Pancreas (tissue), 10 donors: ENCODE data around the gene TLR10. TPM values are rescaled to one million over a fixed set of nuclear protein-coding genes. Genes with fewer than 3 reads are reported as not detected.

Source experiments
- ATAC-seq, 4 donors: fragments of 200-7000 bp; cut with Tn5 transposase; one replicate each; pipeline versions ENCODE4 v1.8.0 to v1.9.1; 2020; ENCODE audit warnings: mild to moderate bottlenecking in 4 of 4, moderate library complexity in 4 of 4
- DNase-seq, 6 donors: peaks; one replicate each; pipeline ENCODE4 v3.0.0-alpha.2; 2020
- FAIRE-seq: peaks from 2 replicates; lab custom pipeline; 2012; peaks lifted over from hg19 to GRCh38; lab: Jason Lieb, UNC
- H3K27ac ChIP-seq, 4 donors: fragments of 200-600 bp; sonication (generic); 1 replicate in 3 of 4; 2 replicates in 1 of 4; pipeline versions ENCODE4 v1.5.0 to v1.8.0; 2020
- H3K27me3 ChIP-seq, 4 donors: fragments of 200-600 bp; one replicate each; pipeline ENCODE4 v1.8.0; 2021
- H3K36me3 ChIP-seq, 3 donors: fragments of 200-600 bp; sonication (generic) in 1 of 3; one replicate each; pipeline versions ENCODE4 v1.5.0 to v1.8.0; 2020 to 2021
- H3K4me1 ChIP-seq, 3 donors: fragments of 200-600 bp; one replicate each; pipeline ENCODE4 v1.8.0; 2021
- H3K4me3 ChIP-seq, 4 donors: fragments of 200-600 bp; sonication (generic) in 2 of 4; one replicate each; pipeline versions ENCODE4 v1.5.0 to v1.8.0; 2020 to 2021
- H3K9me3 ChIP-seq, 4 donors: fragments of 200-600 bp; one replicate each; pipeline ENCODE4 v1.8.0; 2021
- WGBS, 2 donors: extraction: QIAGEN DNeasy Blood & Tissue Kit; methylation state at CpG; one replicate each; pipeline ENCODE4 v1.1.7; 2013; 5-methylcytosine and 5-hydroxymethylcytosine counted together
- intact Hi-C, 3 donors: fragments of 100-400 bp; cut with DNase I; formaldehyde crosslinking; loops; one replicate each; pipeline versions ENCODE4 v1.11.1 to v1.14.2; 2022
- polyA plus RNA-seq, 2 donors: library from polyadenylated mRNA; stranded (reverse); fragments of 200-250 nt; gene quantifications; one replicate each; pipeline ENCODE4 v1.2.3, GENCODE V29; 2013
- total RNA-seq, 6 donors: library from RNA; stranded (reverse); fragmentation: NEBNext Ultra II Directional in 4 of 6; extraction: Animal tissue kit (Norgen Biotek cat#: 25700) in 4 of 6; gene quantifications; one replicate each; pipeline versions ENCODE4 v1.2.1 to v1.2.4, GENCODE V29; 2021 to 2023
- TF ChIP-seq, protein P1 (sequence below), 4 donors: fragments of 200-600 bp; sonication (generic) in 3 of 4; IDR thresholded peaks; one replicate each; pipeline versions ENCODE4 v1.5.0 to v1.8.0; 2021; ENCODE audit warnings: antibody characterized with exemption in 4 of 4
- donor health status: healthy with polysubstance abuse.
- donor health status: DM: no; HTN: no; CAD: no; lungs with moderate emphysema.
- donor health status: DM: no; HTN: no; CAD: no.
- donor health status: control.
- donor health status: control.
- donor health status: Bipolar disorder and iron deficiency.
- donor health status: DM: yes; HTN: yes; CAD: no.
- donor health status: DM: no; HTN: no; CAD: no.
- donor health status: DM: no; HTN: no; CAD: no.
- donor health status: DM: yes; HTN: yes; CAD: no.

Gene TLR10
- total and polyA plus RNA-seq, 8 donors, result 0.04 to 1.2 (median 0.16) TPM; not detected in 1

DNA sequence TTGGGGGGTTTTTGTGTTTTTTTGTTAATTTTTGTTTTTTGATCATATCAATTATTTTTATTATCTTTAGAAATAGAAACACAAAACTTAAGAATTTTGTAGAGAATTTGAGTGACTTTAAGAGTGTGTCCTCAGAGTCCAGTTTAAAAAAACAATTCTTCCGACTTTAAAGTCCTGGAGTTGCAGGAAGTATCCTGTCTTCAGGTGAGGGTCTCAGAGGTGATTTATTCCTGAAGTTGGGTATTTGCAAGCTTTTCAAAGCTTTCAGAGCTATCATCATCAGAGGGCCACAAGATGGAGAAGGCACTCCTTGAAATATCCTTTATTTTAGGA lies 23.0 kb downstream of the TLR10 start:
- intact Hi-C loops, result loop anchor here in 2 of 3 donors (10.0 kb wide), 4 partner anchors 45 to 375 kb away; partner anchors contain the start of genes FAM114A1 (in 1 of the 2) and TLR1 (in 1 of the 2)
- DNase-seq (no peak), FAIRE-seq (no peak), ATAC-seq (no peak)
- Histone ChIP-seq H3K27me3 (no peaks in the 10 kb centered on the region), H3K4me3 (no peak overlapping the region), H3K27ac (no peak overlapping the region), H3K36me3 (no peaks in the 10 kb centered on the region), H3K4me1 (no peaks in the 10 kb centered on the region), H3K9me3 (no peaks in the 10 kb centered on the region)
- TF ChIP-seq, protein P1, sequence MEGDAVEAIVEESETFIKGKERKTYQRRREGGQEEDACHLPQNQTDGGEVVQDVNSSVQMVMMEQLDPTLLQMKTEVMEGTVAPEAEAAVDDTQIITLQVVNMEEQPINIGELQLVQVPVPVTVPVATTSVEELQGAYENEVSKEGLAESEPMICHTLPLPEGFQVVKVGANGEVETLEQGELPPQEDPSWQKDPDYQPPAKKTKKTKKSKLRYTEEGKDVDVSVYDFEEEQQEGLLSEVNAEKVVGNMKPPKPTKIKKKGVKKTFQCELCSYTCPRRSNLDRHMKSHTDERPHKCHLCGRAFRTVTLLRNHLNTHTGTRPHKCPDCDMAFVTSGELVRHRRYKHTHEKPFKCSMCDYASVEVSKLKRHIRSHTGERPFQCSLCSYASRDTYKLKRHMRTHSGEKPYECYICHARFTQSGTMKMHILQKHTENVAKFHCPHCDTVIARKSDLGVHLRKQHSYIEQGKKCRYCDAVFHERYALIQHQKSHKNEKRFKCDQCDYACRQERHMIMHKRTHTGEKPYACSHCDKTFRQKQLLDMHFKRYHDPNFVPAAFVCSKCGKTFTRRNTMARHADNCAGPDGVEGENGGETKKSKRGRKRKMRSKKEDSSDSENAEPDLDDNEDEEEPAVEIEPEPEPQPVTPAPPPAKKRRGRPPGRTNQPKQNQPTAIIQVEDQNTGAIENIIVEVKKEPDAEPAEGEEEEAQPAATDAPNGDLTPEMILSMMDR (IDR thresholded peaks at IDR 0.05), result peak in 1 of 4 donors; percentile 3
- WGBS, 2 donors, result 85 to 100% methylated on average over 1 of the region's 1 CpG

DNA sequence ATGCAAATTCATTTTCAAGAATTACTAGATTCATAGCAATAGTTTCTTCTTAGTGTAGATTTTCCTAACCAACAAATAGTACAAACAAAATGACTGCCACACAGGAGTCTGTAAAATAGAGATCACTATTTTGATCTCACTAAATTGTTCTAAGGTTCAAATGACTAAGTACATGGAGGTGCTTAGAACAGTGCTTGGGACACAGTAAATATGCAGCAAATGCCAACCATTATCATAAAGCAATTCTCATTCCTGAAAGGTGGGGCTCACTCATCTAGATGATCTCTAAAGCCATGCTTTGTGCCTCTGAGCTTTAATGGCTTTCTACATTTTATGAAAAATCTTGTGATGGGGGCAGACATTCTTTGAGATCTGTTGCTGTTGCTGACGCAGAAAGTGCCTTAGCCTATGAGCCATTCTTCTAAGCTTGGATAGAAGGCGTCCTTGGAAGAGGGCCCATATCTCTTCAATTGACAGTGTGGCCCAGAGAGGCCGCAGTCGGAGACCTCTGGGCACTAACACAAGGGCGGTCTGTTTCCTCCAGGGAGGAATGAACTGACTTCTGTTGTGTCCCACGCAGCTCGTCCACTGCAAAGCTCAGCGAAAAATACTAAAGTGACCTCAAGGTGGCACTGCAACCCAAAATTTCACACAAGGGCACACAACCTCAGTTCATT lies 23.5 kb downstream of the TLR10 start:
- peak in 4 of 6 donors; percentile 19 to 57 (median 32) for DNase-seq
- Histone ChIP-seq H3K27me3 (no peaks in the 10 kb centered on the region), H3K4me3 (no peak overlapping the region), H3K9me3 (no peaks in the 10 kb centered on the region), H3K36me3 (no peaks in the 10 kb centered on the region), H3K4me1 (no peaks in the 10 kb centered on the region), H3K27ac (no peak overlapping the region)
- TF ChIP-seq, protein P1 (IDR thresholded peaks at IDR 0.05), result peak; percentile 15 to 62 (median 56)
- intact Hi-C loops, result loop anchor here in 1 of 3 donors (10.0 kb wide), 2 partner anchors 46 to 376 kb away; partner anchors contain the start of gene TLR1
- FAIRE-seq, result peak; percentile 47
- 10 to 11% methylated on average over 8 of the region's 8 CpGs for WGBS, 2 donors
- peak; percentile 68 to 83 (median 82) for ATAC-seq

DNA sequence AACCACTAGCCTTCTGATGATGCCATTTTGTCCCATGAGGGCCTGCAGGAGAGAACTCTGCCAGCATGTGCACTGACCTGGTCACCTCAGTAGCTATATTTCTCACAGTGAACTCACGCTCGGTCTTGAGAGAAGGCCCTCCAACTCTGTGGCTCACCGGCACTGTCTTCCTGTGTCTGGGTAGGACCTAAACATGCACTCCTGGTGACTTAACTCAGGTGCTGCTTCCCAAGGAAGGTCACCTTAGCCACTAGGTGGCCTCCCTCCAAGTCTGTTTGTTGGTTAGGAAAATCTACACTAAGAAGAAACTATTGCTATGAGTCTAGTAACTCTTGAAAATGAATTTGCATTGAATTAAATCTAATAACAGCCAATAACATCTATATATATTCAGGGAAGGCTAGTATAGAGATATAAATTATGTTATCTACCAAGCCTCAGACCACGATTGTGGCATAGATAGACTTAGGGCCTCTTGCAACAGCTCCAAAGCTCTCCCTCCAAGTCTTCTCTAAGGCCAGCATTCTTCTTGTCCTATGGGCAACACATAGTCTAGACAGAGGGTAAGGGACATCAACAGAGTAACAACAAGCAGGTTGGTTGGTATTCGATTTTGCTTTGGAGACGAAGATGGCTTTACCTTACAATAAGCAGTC lies 24.7 kb downstream of the TLR10 start:
- WGBS, 2 donors, result 68 to 72% methylated on average over 6 of the region's 6 CpGs
- ATAC-seq (peak in 3 of 4 donors; percentile 36 to 47 (median 40)), DNase-seq (peak in 1 of 6 donors; percentile 29), FAIRE-seq (no peak)
- Histone ChIP-seq H3K4me1 (no peaks in the 10 kb centered on the region), H3K27ac (no peak overlapping the region), H3K36me3 (no peaks in the 10 kb centered on the region), H3K4me3 (no peak overlapping the region), H3K27me3 (no peaks in the 10 kb centered on the region), H3K9me3 (no peaks in the 10 kb centered on the region)
- intact Hi-C loops, result loop anchor here in 1 of 3 donors (10.0 kb wide), 2 partner anchors 47 to 377 kb away; partner anchors contain the start of gene TLR1
- TF ChIP-seq, protein P1 (IDR thresholded peaks at IDR 0.05), result peak in 3 of 4 donors; percentile 19 to 25 (median 20)

DNA sequence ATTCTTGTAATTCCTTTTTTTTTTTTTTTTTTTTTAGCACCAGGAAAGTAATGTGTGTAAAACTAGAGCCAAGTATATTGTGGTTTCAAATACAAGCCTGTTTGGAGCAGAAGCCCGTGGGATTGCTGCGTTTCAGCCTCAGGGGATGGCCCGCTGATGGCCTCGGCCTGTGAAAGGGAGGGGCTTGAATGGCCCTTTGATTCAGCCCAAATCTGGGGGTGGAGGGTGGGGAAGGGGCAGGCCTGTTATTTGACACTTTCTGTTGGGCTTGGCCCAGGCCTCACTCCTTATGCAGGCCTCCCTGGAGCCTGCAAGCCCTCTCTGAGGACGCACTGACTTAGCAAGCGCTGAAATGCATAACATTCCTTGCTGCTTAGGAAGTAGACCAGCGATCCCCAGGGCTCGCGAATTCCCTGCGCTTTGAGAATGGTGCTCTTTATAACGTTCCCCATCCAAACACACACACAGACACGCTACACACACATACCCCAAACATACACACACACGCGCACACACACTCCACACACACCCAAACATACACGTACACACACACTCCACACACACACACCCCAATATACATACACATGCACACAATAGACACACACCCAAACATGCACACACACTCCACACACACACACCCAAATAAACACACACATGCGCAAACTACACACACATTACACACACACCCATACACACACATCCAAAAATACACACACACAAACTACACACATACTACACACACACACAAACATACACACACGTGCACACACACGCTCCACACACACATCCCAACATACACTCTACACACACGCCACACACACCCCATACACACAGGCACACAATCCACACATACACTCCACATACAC lies 29.6 kb downstream of the TLR10 start:
- Histone ChIP-seq H3K4me3 (no peak overlapping the region), H3K27me3 (no peaks in the 10 kb centered on the region), H3K27ac (peak overlapping the region in 2 of 4 donors; percentile 28 to 36), H3K9me3 (no peaks in the 10 kb centered on the region), H3K36me3 (no peaks in the 10 kb centered on the region), H3K4me1 (no peaks in the 10 kb centered on the region)
- 67 to 69% methylated on average over 19 of the region's 19 CpGs for WGBS, 2 donors
- TF ChIP-seq, protein P1 (IDR thresholded peaks at IDR 0.05), result no peak
- DNase-seq, result peak in 4 of 6 donors; percentile 42 to 57 (median 46)
- ATAC-seq, result peak; percentile 77 to 89 (median 84)
- intact Hi-C loops, result loop anchor here in 1 of 3 donors (10.0 kb wide), 2 partner anchors 52 to 382 kb away; partner anchors contain the start of gene TLR1
- FAIRE-seq, result no peak
